ENCODE data around the gene CNTD1.

DNA sequence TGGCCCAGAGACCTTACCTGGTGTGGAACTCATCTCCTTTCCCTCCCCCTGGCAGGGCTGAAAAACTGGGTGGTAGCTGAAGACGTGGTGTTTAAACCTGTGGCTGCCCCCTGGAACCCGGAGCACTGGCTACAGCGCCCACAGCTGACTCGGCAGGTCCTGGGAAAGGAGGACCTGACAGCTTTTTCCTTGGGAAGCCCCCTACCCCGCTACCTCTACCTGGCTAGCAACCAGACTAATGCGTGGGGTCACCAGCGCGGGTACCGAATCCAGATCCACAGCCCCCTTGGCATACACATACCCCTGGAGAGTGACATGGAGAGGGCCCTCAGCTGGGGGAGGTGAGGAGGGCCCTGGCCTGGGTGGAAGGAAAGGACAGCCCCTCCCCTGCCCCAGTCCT lies 50.4 kb downstream of the CNTD1 start:
- TF ChIP-seq POLR2A (IDR thresholded peaks at IDR 0.05), result no peak
- TF ChIP-seq, protein P1, sequence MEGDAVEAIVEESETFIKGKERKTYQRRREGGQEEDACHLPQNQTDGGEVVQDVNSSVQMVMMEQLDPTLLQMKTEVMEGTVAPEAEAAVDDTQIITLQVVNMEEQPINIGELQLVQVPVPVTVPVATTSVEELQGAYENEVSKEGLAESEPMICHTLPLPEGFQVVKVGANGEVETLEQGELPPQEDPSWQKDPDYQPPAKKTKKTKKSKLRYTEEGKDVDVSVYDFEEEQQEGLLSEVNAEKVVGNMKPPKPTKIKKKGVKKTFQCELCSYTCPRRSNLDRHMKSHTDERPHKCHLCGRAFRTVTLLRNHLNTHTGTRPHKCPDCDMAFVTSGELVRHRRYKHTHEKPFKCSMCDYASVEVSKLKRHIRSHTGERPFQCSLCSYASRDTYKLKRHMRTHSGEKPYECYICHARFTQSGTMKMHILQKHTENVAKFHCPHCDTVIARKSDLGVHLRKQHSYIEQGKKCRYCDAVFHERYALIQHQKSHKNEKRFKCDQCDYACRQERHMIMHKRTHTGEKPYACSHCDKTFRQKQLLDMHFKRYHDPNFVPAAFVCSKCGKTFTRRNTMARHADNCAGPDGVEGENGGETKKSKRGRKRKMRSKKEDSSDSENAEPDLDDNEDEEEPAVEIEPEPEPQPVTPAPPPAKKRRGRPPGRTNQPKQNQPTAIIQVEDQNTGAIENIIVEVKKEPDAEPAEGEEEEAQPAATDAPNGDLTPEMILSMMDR (IDR thresholded peaks at IDR 0.05), result no peak
- TF ChIP-seq EP300 (IDR thresholded peaks at IDR 0.05), result no peak
- TF ChIP-seq POLR2AphosphoS5 (IDR thresholded peaks at IDR 0.05), result no peak
